T-cell (primary cell): ENCODE data around the gene IQGAP1. TPM values are rescaled to one million over a fixed set of nuclear protein-coding genes. Genes with fewer than 3 reads are reported as not detected.

Experiments used
- ATAC-seq, 4 experiments: fragments of 200-7000 bp in 3 of 4; fragments of 150-1000 bp in 1 of 4; cut with Tn5 transposase; replicated peaks in 1 of 4; 1 replicate in 3 of 4; 2 replicates in 1 of 4; pipeline ENCODE4 v1.10.0; 2021; ENCODE audit warnings: moderate library complexity in 3 of 4, mild to moderate bottlenecking in 2 of 4, moderate number of reproducible peaks in 1 of 4
- CTCF ChIA-PET, 2 donors: fragments of 300-600 bp; sonication (Branson Sonifier 250); formaldehyde crosslinking; loops; one replicate each; lab custom pipeline; 2022; ENCODE audit warnings: antibody characterized with exemption in 2 of 2; lab: Charles Lee
- POLR2A ChIA-PET, 2 donors: fragments of 300-600 bp; sonication (Branson Sonifier 250); formaldehyde crosslinking; loops; one replicate each; lab custom pipeline; 2022; ENCODE audit warnings: antibody characterized with exemption in 2 of 2; lab: Charles Lee
- DNase-seq, 35 experiments: peaks; one replicate each; pipeline versions ENCODE4 v3.0.0 to v3.0.0-alpha.2; 2013 to 2023
- H3K27ac ChIP-seq: one replicate; pipeline ENCODE4 v1.5.1; 2013; ENCODE audit warnings: low read length
- H3K27me3 ChIP-seq, 2 experiments: replicated peaks in 1 of 2; 1 replicate in 1 of 2; 2 replicates in 1 of 2; pipeline versions ENCODE4 v1.6.1 to v1.7.0; 2013; ENCODE audit warnings: low read length in 1 of 2, mixed read lengths in 1 of 2; ENCODE audit not compliant: control insufficient read depth in 2 of 2, insufficient read depth in 2 of 2; ENCODE audit errors: extremely low read depth in 1 of 2
- H3K36me3 ChIP-seq, 2 donors: 1 replicate in 1 of 2; 2 replicates in 1 of 2; pipeline versions ENCODE4 v1.6.1 to v1.7.0; 2013; ENCODE audit warnings: low read length in 1 of 2; ENCODE audit not compliant: control insufficient read depth in 2 of 2, insufficient read depth in 1 of 2; ENCODE audit errors: extremely low read depth in 1 of 2
- H3K4me1 ChIP-seq, 2 experiments: 1 replicate in 1 of 2; 2 replicates in 1 of 2; pipeline versions ENCODE4 v1.6.1 to v1.7.0; 2013; ENCODE audit warnings: low read length in 2 of 2, mixed read lengths in 1 of 2; ENCODE audit not compliant: insufficient read depth in 2 of 2, control insufficient read depth in 1 of 2; ENCODE audit errors: extremely low read depth in 1 of 2
- H3K4me3 ChIP-seq, 2 donors: 1 replicate in 1 of 2; 2 replicates in 1 of 2; pipeline versions ENCODE4 v1.5.1 to v1.7.0; 2013; ENCODE audit warnings: mild to moderate bottlenecking in 2 of 2, low read length in 1 of 2, moderate library complexity in 1 of 2; ENCODE audit not compliant: control insufficient read depth in 1 of 2; ENCODE audit errors: extremely low read depth in 1 of 2
- H3K9me3 ChIP-seq: 2 replicates; pipeline ENCODE4 v1.7.0; 2013
- H3K27ac Mint-ChIP-seq, 2 donors: one replicate each; pipeline ENCODE4 v1.8.0; 2020 to 2021; ENCODE audit warnings: mild to moderate bottlenecking in 2 of 2, mixed read lengths in 2 of 2
- H3K27me3 Mint-ChIP-seq, 2 donors: one replicate each; pipeline ENCODE4 v1.8.0; 2021 to 2022; ENCODE audit warnings: mixed read lengths in 2 of 2
- H3K36me3 Mint-ChIP-seq: one replicate; pipeline ENCODE4 v1.8.0; 2021; ENCODE audit warnings: mixed read lengths
- H3K4me1 Mint-ChIP-seq, 3 donors: one replicate each; pipeline ENCODE4 v1.8.0; 2020 to 2022; ENCODE audit warnings: mixed read lengths in 3 of 3, mild to moderate bottlenecking in 1 of 3
- H3K4me3 Mint-ChIP-seq, 3 donors: one replicate each; pipeline ENCODE4 v1.8.0; 2020 to 2022; ENCODE audit warnings: mild to moderate bottlenecking in 3 of 3, mixed read lengths in 3 of 3, moderate library complexity in 3 of 3
- H3K9me3 Mint-ChIP-seq, 3 donors: one replicate each; pipeline ENCODE4 v1.8.0; 2020 to 2022; ENCODE audit warnings: mixed read lengths in 3 of 3
- WGBS: methylation state at CpG from one replicate; pipeline ENCODE4 v1.1.5; 2013; ENCODE audit warnings: missing lambda C conversion rate; ENCODE audit not compliant: insufficient coverage; 5-methylcytosine and 5-hydroxymethylcytosine counted together
- total RNA-seq, 35 experiments: library from RNA in 6 of 35; stranded (reverse) in 6 of 35; fragments of 120-200 nt in 1 of 35; gene quantifications; one replicate each; pipeline versions ENCODE4 v1.2.1 to v1.2.4 and lab custom pipeline; 2013 to 2026

IQGAP1 gene
- total RNA-seq, 5 donors from 2014 or later (not counting 1 experiment from before 2014, with no cell fraction given), result 125 to 158 (median 127) TPM

DNA sequence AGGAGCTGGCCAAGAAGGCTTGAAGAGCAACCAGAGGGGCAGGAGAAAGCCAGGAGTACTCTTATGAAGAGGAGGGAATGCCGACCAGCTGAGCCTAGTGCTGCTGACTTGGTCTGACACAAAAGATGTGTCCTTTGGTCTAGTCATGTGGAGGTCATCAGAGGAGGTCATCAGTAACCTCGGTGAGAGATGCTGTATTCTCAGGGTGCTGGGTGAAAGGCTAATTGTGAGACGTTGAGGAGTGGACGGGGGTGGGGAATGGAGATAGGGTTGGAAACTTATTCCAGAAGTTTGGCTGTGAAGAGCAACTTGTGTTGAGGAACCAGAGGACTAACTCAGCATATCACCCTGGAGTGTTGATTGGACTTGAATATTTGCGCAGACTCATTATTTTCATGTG, 147.2 kb downstream of the IQGAP1 start:
- Mint-ChIP-seq H3K4me3 (peak overlapping the region in 1 of 3 donors; percentile 32), H3K4me1 (peaks cover 90 to 93% (median 91%) of the 10 kb centered on the region in 3 donors), H3K36me3 (peaks cover 17% of the 10 kb centered on the region), H3K27me3 (no peaks in the 10 kb centered on the region), H3K27ac (peak overlapping the region; percentile 19 to 89), H3K9me3 (no peaks in the 10 kb centered on the region)
- no peak for ATAC-seq
- H3K27me3 ChIP-seq, result no peaks in the 10 kb centered on the region
- no peak for DNase-seq
- no peak overlapping the region for H3K27ac ChIP-seq
- WGBS, result 95% methylated on average over 4 of the region's 5 CpGs
- no peaks in the 10 kb centered on the region for H3K9me3 ChIP-seq
- peaks cover 42 to 44% of the 10 kb centered on the region in 2 experiments for H3K4me1 ChIP-seq
- ChIA-PET CTCF (interaction anchor here in 1 of 2 donors (0.6 kb wide), 1 partner anchor 239 kb away, joined by 3 read pairs; no protein-coding TSS in a partner anchor), POLR2A (interaction anchor here in 1 of 2 donors (0.7 kb wide), 1 partner anchor 11 kb away, joined by 6 read pairs; no protein-coding TSS in a partner anchor)
- H3K36me3 ChIP-seq, result peaks cover 0 to 2% of the 10 kb centered on the region in 2 donors
- H3K4me3 ChIP-seq, result no peak overlapping the region

DNA sequence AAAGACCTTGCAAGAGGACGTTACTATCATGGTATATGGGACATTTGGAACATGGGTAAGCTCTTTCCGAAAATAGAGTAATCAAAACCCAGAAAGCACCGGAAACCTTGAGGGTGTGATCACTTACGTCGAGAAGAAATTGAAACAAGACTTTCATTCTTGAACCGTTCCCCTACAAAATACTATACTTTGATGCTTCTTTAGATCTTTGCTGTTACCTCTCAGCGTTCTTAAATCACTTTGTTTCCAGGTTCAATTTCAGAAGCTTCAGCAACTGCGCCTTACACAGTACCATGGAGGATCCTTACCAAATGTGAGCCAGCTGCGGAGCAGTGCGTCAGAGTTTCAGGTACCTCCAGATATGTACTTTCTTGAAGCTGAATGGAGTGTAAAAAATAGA, 151.7 kb downstream of the IQGAP1 start:
- Histone ChIP-seq H3K36me3 (peaks cover under 1 to 7% of the 10 kb centered on the region in 2 donors), H3K27ac (peak overlapping the region; percentile 81), H3K4me3 (peak overlapping the region; percentile 19 to 41), H3K9me3 (no peaks in the 10 kb centered on the region), H3K27me3 (no peaks in the 10 kb centered on the region), H3K4me1 (peaks cover 30 to 35% of the 10 kb centered on the region in 2 experiments)
- H3K4me3 Mint-ChIP-seq, result peak overlapping the region; percentile 78 to 90 (median 79)
- ATAC-seq (peak; percentile 76 to 95 (median 87)), DNase-seq (peak in 30 of 35 experiments; percentile 4 to 74 (median 42))
- WGBS, result 16% methylated on average over 4 of the region's 10 CpGs
- ChIA-PET POLR2A (interaction anchor here (0.5 to 1.5 kb wide), 9 partner anchors 9 to 309 kb away, joined by 3 to 13 read pairs (median 3); partner anchors contain the start of genes CRTC3 (in 1 of the 2) and IQGAP1 (in 1 of the 2)), CTCF (interaction anchor here (0.5 to 2.7 kb wide), 14 partner anchors 9 to 844 kb away, joined by 3 to 24 read pairs (median 3); partner anchors contain the start of genes CRTC3 (in 1 of the 2) and HDDC3 (in 1 of the 2))
- H3K27ac Mint-ChIP-seq, result peak overlapping the region; percentile 95 to 99
- H3K9me3 Mint-ChIP-seq, result no peaks in the 10 kb centered on the region
- no peaks in the 10 kb centered on the region for H3K27me3 Mint-ChIP-seq
- H3K4me1 Mint-ChIP-seq, result peaks cover 82 to 92% (median 84%) of the 10 kb centered on the region in 3 donors
- peaks cover 33% of the 10 kb centered on the region for H3K36me3 Mint-ChIP-seq

DNA sequence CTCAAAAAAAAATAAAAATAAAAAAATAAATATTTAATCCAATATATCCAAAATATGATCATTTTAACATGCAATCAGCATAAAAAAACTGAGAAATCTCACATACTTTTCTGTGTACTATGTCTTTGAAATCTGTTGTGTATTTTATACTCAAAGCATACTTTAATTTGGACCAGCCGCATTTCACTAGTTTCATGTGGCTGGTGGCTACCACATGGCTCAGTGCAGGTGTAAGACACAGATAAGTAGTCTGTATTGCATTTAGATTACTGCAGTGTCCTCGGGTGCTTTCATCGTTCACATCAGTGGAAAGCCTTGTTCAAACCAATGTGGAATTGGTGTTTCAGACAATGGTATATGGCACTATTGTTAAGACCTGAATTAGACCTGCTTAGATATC, 152.7 kb downstream of the IQGAP1 start:
- POLR2A ChIA-PET, result no interaction called here
- DNase-seq (no peak), ATAC-seq (no peak)
- Histone ChIP-seq H3K27me3 (no peaks in the 10 kb centered on the region), H3K4me3 (no peak overlapping the region), H3K4me1 (peaks cover 31 to 33% of the 10 kb centered on the region in 2 experiments), H3K36me3 (peaks cover 0 to 7% of the 10 kb centered on the region in 2 donors), H3K9me3 (no peaks in the 10 kb centered on the region), H3K27ac (peak overlapping the region; percentile 81)
- CTCF ChIA-PET, result interaction anchor here in 1 of 2 donors (0.8 to 2.7 kb wide), 2 partner anchors 21 to 391 kb away, joined by 3 to 15 read pairs; partner anchors contain the start of gene HDDC3
- H3K27me3 Mint-ChIP-seq, result no peaks in the 10 kb centered on the region
- H3K4me1 Mint-ChIP-seq, result peaks cover 81 to 89% (median 83%) of the 10 kb centered on the region in 3 donors
- peak overlapping the region; percentile 74 to 75 for H3K27ac Mint-ChIP-seq
- peak overlapping the region; percentile 13 to 78 (median 37) for H3K4me3 Mint-ChIP-seq
- H3K36me3 Mint-ChIP-seq, result peaks cover 37% of the 10 kb centered on the region
- 83% methylated on average over 1 of the region's 3 CpGs for WGBS
- H3K9me3 Mint-ChIP-seq, result no peaks in the 10 kb centered on the region

DNA sequence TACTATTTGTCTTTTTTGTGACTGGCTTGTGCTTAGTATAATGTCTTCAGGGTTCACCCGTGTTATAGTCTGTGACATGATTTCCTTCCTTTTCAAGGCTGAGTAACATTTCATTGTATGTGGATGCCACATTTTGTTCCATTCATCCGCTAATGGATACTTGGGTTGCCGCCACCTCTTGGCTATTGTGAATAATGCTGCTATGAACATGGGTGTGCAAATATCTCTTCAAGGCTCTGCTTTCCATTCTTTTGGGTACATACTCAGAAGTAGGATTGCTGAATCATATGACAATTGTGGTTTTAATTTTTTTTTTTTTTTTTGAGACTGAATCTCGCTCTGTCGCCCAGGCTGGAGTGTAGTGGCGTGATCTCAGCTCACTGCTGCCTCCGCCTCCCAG, 157.1 kb downstream of the IQGAP1 start:
- POLR2A ChIA-PET, result no interaction called here
- Histone ChIP-seq H3K4me1 (peaks cover 16 to 29% of the 10 kb centered on the region in 2 experiments), H3K36me3 (peaks cover 0 to 19% of the 10 kb centered on the region in 2 donors), H3K4me3 (no peak overlapping the region), H3K27ac (no peak overlapping the region), H3K27me3 (no peaks in the 10 kb centered on the region), H3K9me3 (no peaks in the 10 kb centered on the region)
- CTCF ChIA-PET, result interaction anchor here in 1 of 2 donors (0.7 kb wide), 1 partner anchor 388 kb away, joined by 3 read pairs; no protein-coding TSS in a partner anchor
- Mint-ChIP-seq H3K4me1 (peaks cover 68 to 72% (median 69%) of the 10 kb centered on the region in 3 donors), H3K27ac (peak overlapping the region; percentile 60 to 70), H3K9me3 (no peaks in the 10 kb centered on the region), H3K27me3 (no peaks in the 10 kb centered on the region), H3K4me3 (no peak overlapping the region), H3K36me3 (peaks cover 32% of the 10 kb centered on the region)
- ATAC-seq (peak in 1 of 4 experiments; percentile 13), DNase-seq (no peak)
- 100% methylated on average over 2 of the region's 7 CpGs for WGBS

GRCh38 chr15:90547540-90547939, 159.5 kb downstream of the IQGAP1 start:
- peaks cover 67 to 73% (median 70%) of the 10 kb centered on the region in 3 donors for H3K4me1 Mint-ChIP-seq
- Histone ChIP-seq H3K27me3 (no peaks in the 10 kb centered on the region), H3K36me3 (peaks cover 0 to 23% of the 10 kb centered on the region in 2 donors), H3K4me1 (peaks cover 5 to 20% of the 10 kb centered on the region in 2 experiments), H3K4me3 (no peak overlapping the region), H3K9me3 (no peaks in the 10 kb centered on the region), H3K27ac (no peak overlapping the region)
- ATAC-seq (peak; percentile 72 to 82 (median 76)), DNase-seq (peak in 1 of 35 experiments; percentile 8)
- CTCF ChIA-PET, result no interaction called here
- peak overlapping the region; percentile 73 to 84 for H3K27ac Mint-ChIP-seq
- H3K4me3 Mint-ChIP-seq, result peak overlapping the region in 1 of 3 donors; percentile 47
- WGBS, result no CpG with 5 or more reads among the region's 2 CpGs
- H3K9me3 Mint-ChIP-seq, result no peaks in the 10 kb centered on the region
- no peaks in the 10 kb centered on the region for H3K27me3 Mint-ChIP-seq
- POLR2A ChIA-PET, result interaction anchor here (0.6 kb wide), 2 partner anchors 16 to 142 kb away, joined by 3 to 4 read pairs; no protein-coding TSS in a partner anchor
- H3K36me3 Mint-ChIP-seq, result peaks cover 43% of the 10 kb centered on the region

- Histone ChIP-seq H3K4me3 (no peak overlapping the region), H3K27ac (no peak overlapping the region), H3K9me3 (no peaks in the 10 kb centered on the region), H3K27me3 (no peaks in the 10 kb centered on the region), H3K36me3 (peaks cover 0 to 36% of the 10 kb centered on the region in 2 donors), H3K4me1 (peaks cover 0 to 18% of the 10 kb centered on the region in 2 experiments)
- ChIA-PET CTCF (interaction anchor here in 1 of 2 donors (0.7 kb wide), 1 partner anchor 22 kb away, joined by 3 read pairs; no protein-coding TSS in a partner anchor), POLR2A (interaction anchor here in 1 of 2 donors (0.7 kb wide), 1 partner anchor 9 kb away, joined by 3 read pairs; no protein-coding TSS in a partner anchor)
- Mint-ChIP-seq H3K4me1 (peaks cover 58 to 68% (median 59%) of the 10 kb centered on the region in 3 donors), H3K27ac (peak overlapping the region in 1 of 2 donors; percentile 43), H3K27me3 (no peaks in the 10 kb centered on the region), H3K4me3 (peak overlapping the region in 1 of 3 donors; percentile 28), H3K36me3 (peaks cover 40% of the 10 kb centered on the region), H3K9me3 (no peaks in the 10 kb centered on the region)
- ATAC-seq, result no peak
- no CpG with 5 or more reads among the region's 6 CpGs for WGBS
- DNase-seq, result no peak
These were observed 162.9 kb downstream of the IQGAP1 start for GRCh38 chr15:90550919-90551318.
